ENCODE data around the gene MKKS.

DNA sequence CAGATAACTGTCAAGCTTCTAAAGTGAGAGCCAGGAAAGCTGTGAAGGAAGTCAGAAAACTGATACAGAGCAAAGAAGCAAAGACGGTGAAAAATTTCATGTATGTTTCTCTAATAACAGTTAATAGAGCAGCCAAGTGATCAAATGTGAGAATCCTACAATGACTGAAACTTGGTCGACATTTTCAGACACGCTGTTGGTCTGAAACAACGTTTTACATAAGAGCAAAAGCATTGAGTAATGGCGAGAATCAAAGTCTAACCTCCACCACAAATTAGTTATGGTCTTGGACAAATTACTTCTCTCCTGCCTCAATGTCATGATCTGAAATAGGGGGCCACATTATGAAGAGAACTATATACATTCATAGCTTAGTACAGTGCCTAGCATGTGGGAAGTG lies 3.3 kb downstream of the MKKS start:
- TF ChIP-seq, protein P1, sequence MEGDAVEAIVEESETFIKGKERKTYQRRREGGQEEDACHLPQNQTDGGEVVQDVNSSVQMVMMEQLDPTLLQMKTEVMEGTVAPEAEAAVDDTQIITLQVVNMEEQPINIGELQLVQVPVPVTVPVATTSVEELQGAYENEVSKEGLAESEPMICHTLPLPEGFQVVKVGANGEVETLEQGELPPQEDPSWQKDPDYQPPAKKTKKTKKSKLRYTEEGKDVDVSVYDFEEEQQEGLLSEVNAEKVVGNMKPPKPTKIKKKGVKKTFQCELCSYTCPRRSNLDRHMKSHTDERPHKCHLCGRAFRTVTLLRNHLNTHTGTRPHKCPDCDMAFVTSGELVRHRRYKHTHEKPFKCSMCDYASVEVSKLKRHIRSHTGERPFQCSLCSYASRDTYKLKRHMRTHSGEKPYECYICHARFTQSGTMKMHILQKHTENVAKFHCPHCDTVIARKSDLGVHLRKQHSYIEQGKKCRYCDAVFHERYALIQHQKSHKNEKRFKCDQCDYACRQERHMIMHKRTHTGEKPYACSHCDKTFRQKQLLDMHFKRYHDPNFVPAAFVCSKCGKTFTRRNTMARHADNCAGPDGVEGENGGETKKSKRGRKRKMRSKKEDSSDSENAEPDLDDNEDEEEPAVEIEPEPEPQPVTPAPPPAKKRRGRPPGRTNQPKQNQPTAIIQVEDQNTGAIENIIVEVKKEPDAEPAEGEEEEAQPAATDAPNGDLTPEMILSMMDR (IDR thresholded peaks at IDR 0.05): no peak
- no peak for TF ChIP-seq POLR2A (IDR thresholded peaks at IDR 0.05)
